Transverse colon (tissue), 4 donors: ENCODE results near the gene RBBP8NL. TPM values are rescaled to one million over a fixed set of nuclear protein-coding genes. Genes with fewer than 3 reads are reported as not detected.

ENCODE experiments used
- DNase-seq: peaks from one replicate; pipeline ENCODE4 v3.0.0-alpha.2; 2019
- H3K27ac ChIP-seq, 4 donors: fragments of 200-600 bp; sonication (generic); 2 replicates each; pipeline ENCODE4 v1.5.1; 2016 to 2018; ENCODE audit warnings: inconsistent platforms in 4 of 4
- H3K27me3 ChIP-seq: fragments of 200-600 bp; sonication (generic); 2 replicates; pipeline ENCODE4 v1.5.1; 2017; ENCODE audit warnings: inconsistent platforms
- H3K36me3 ChIP-seq, 4 donors: fragments of 200-600 bp; sonication (generic); 2 replicates each; pipeline ENCODE4 v1.5.1; 2017 to 2019; ENCODE audit warnings: inconsistent platforms in 4 of 4
- H3K4me1 ChIP-seq, 4 donors: fragments of 200-600 bp; sonication (generic); 2 replicates each; pipeline ENCODE4 v1.5.1; 2017 to 2020; ENCODE audit warnings: inconsistent platforms in 4 of 4
- H3K4me3 ChIP-seq, 4 donors: fragments of 200-600 bp; sonication (generic); 1 replicate in 1 of 4; 2 replicates in 3 of 4; pipeline versions ENCODE4 v1.5.1 to v1.6.1; 2017 to 2019; ENCODE audit warnings: inconsistent platforms in 4 of 4
- H3K9me3 ChIP-seq, 2 donors: fragments of 200-600 bp; sonication (generic); 2 replicates each; pipeline ENCODE4 v1.5.1; 2017 to 2019; ENCODE audit warnings: inconsistent platforms in 2 of 2
- CTCF ChIP-seq, 5 experiments: fragments of 200-600 bp in 3 of 5; fragments of 450-650 bp in 2 of 5; sonication (generic) in 3 of 5; IDR thresholded peaks; 1 replicate in 2 of 5; 2 replicates in 3 of 5; pipeline ENCODE4 v1.5.1; 2016 to 2017; ENCODE audit warnings: antibody characterized with exemption in 5 of 5, inconsistent platforms in 3 of 5, mild to moderate bottlenecking in 2 of 5, moderate library complexity in 1 of 5
- EP300 ChIP-seq: sonication (generic); formaldehyde crosslinking; IDR thresholded peaks from one replicate; pipeline ENCODE4 v1.6.1; 2017; ENCODE audit warnings: antibody characterized with exemption, low read depth
- POLR2A ChIP-seq: fragments of 450-650 bp; IDR thresholded peaks from one replicate; pipeline ENCODE4 v1.6.1; 2016; ENCODE audit warnings: antibody characterized with exemption, mild to moderate bottlenecking, moderate library complexity
- POLR2AphosphoS5 ChIP-seq, 3 donors: sonication (generic); formaldehyde crosslinking; IDR thresholded peaks; one replicate each; pipeline ENCODE4 v1.6.1; 2016; ENCODE audit warnings: antibody characterized with exemption in 3 of 3
- WGBS, 2 donors: methylation state at CpG; one replicate each; pipeline ENCODE4 v1.1.5; 2018; ENCODE audit warnings: low coverage in 1 of 2; 5-methylcytosine and 5-hydroxymethylcytosine counted together
- in situ Hi-C, 4 donors: fragments of 200-750 bp; cut with MboI; loops; one replicate each; pipeline versions ENCODE4 v1.15.0 to v1.15.1; 2017; ENCODE audit warnings: low sequenced_read_pairs in 3 of 4, low pct_ligation_motif_present in 1 of 4, low pct_unique_long_range_greater_than_20kb in 1 of 4
- intact Hi-C: fragments of 100-400 bp; cut with DNase I; formaldehyde crosslinking; loops from one replicate; pipeline ENCODE4 v1.15.1; 2023; ENCODE audit warnings: low total_unique reads
- total RNA-seq, 4 donors: library from RNA; depleted of rRNA; stranded (reverse); fragments of >200 nt; gene quantifications; one replicate each; pipeline ENCODE4 v1.1.0, GENCODE V29; 2016

Gene RBBP8NL
- total RNA-seq, 4 donors from 2014 or later: 0.75 to 9.4 (median 4.3) TPM

- Histone ChIP-seq H3K9me3 (no peaks in the 10 kb centered on the region), H3K4me1 (peaks cover 9 to 47% (median 26%) of the 10 kb centered on the region in 4 donors), H3K27me3 (peaks cover 18% of the 10 kb centered on the region), H3K36me3 (no peaks in the 10 kb centered on the region), H3K27ac (no peak overlapping the region), H3K4me3 (no peak overlapping the region)
- TF ChIP-seq POLR2A (no peak), EP300 (no peak)
- DNase-seq: no peak
- in situ Hi-C loops: no loop called here
- intact Hi-C loops: no loop called here
- 40 to 49% methylated on average over 1 to 23 of the region's 23 CpGs for WGBS, 2 donors
Observed at GRCh38 chr20:62430866-62431447, 3.6 kb upstream of the RBBP8NL start.

DNA sequence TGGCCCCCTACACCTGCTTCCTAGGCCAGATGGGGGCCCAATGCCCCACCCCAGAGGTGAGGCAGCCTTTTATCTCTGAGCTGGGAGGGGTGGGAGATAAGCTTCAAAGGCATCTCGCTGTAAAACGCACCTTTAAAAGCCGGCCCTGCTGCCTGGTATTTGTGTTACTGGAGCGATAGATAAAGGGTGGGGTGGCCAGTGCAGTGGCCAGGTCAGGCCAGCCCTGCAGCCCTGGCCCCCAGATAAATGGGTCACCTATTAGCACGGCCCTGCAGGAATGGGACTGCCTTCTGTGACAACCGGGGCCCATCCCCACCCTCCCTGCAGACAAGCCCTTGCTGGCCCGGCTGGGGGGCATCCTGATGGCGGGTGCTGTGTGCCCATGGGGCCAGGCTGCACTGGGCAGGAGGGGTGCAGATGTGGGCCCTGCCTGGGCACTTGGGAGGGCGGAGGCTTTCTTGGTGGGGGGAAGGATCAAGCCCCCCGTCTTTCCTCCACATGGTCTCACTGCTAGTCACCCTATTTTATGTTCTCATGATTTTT is 3.0 kb upstream of the RBBP8NL start:
- TF ChIP-seq POLR2AphosphoS5 (IDR thresholded peaks at IDR 0.05) (no peak), CTCF (IDR thresholded peaks at IDR 0.05) (no peak), EP300 (no peak), POLR2A (no peak)
- Histone ChIP-seq H3K4me1 (peaks cover 9 to 47% (median 26%) of the 10 kb centered on the region in 4 donors), H3K27ac (no peak overlapping the region), H3K9me3 (no peaks in the 10 kb centered on the region), H3K36me3 (no peaks in the 10 kb centered on the region), H3K27me3 (peaks cover 12% of the 10 kb centered on the region), H3K4me3 (no peak overlapping the region)
- in situ Hi-C loops (no loop called here), intact Hi-C loops (no loop called here)
- DNase-seq: no peak
- 49% methylated on average over 10 of the region's 10 CpGs; no CpG with 5 or more reads in 1 of the 2 donors for WGBS, 2 donors

GRCh38 chr20:62429455-62430310 is 2.3 kb upstream of the RBBP8NL start:
- Histone ChIP-seq H3K4me1 (peaks cover 9 to 47% (median 26%) of the 10 kb centered on the region in 4 donors), H3K27me3 (peaks cover 9% of the 10 kb centered on the region), H3K27ac (no peak overlapping the region), H3K9me3 (no peaks in the 10 kb centered on the region), H3K4me3 (no peak overlapping the region), H3K36me3 (no peaks in the 10 kb centered on the region)
- intact Hi-C loops (loop anchor here (5.0 kb wide), 1 partner anchor 463 kb away; no protein-coding TSS in a partner anchor), in situ Hi-C loops (no loop called here)
- DNase-seq: no peak
- no peak for TF ChIP-seq EP300
- TF ChIP-seq POLR2AphosphoS5 (IDR thresholded peaks at IDR 0.05): no peak
- TF ChIP-seq CTCF (IDR thresholded peaks at IDR 0.05): no peak
- TF ChIP-seq POLR2A: no peak
- 77% methylated on average over 14 of the region's 23 CpGs; no CpG with 5 or more reads in 1 of the 2 donors for WGBS, 2 donors

GRCh38 chr20:62428396-62429295 is 1.3 kb upstream of the RBBP8NL start:
- 47 to 67% methylated on average over 7 to 31 of the region's 31 CpGs for WGBS, 2 donors
- Histone ChIP-seq H3K36me3 (no peaks in the 10 kb centered on the region), H3K27me3 (no peaks in the 10 kb centered on the region), H3K4me3 (no peak overlapping the region), H3K4me1 (peaks cover 5 to 37% (median 22%) of the 10 kb centered on the region in 4 donors), H3K27ac (peak overlapping the region in 1 of 4 donors; percentile 86), H3K9me3 (no peaks in the 10 kb centered on the region)
- no peak for TF ChIP-seq EP300
- TF ChIP-seq POLR2A: no peak
- no peak for TF ChIP-seq POLR2AphosphoS5 (IDR thresholded peaks at IDR 0.05)
- TF ChIP-seq CTCF (IDR thresholded peaks at IDR 0.05): no peak
- DNase-seq: no peak
- intact Hi-C loops: loop anchor here (5.0 kb wide), 1 partner anchor 464 kb away; no protein-coding TSS in a partner anchor
- in situ Hi-C loops: no loop called here
